Loucy (cell line): ENCODE data around the gene NHEJ1.

Source experiments
- H2AFZ ChIP-seq: fragments of 200-600 bp; sonication (generic); 2 replicates; pipeline ENCODE4 v1.6.0; 2016; ENCODE audit warnings: antibody characterized with exemption, mild to moderate bottlenecking, low read length, moderate library complexity
- H3F3A ChIP-seq: fragments of 200-600 bp; 2 replicates; pipeline ENCODE4 v1.6.0; 2016; ENCODE audit warnings: antibody characterized with exemption, low read depth, mild to moderate bottlenecking
- H3K27me3 ChIP-seq: fragments of 200-600 bp; sonication (generic); 2 replicates; pipeline ENCODE4 v1.6.1; 2014; ENCODE audit warnings: low read length, mild to moderate bottlenecking; ENCODE audit not compliant: insufficient read depth, poor library complexity, severe bottlenecking
- H3K36me3 ChIP-seq: fragments of 200-600 bp; sonication (generic); 2 replicates; pipeline ENCODE4 v1.6.1; 2016; ENCODE audit warnings: low read length; ENCODE audit not compliant: insufficient read depth
- H3K4me1 ChIP-seq: fragments of 200-600 bp; sonication (generic); 2 replicates; pipeline ENCODE4 v1.5.1; 2014; ENCODE audit warnings: low read length, mild to moderate bottlenecking; ENCODE audit not compliant: insufficient read depth, poor library complexity, severe bottlenecking
- H3K4me2 ChIP-seq: fragments of 200-600 bp; sonication (generic); 2 replicates; pipeline ENCODE4 v1.6.0; 2014; ENCODE audit warnings: antibody characterized with exemption, low read length, low read depth, mild to moderate bottlenecking; ENCODE audit not compliant: poor library complexity, severe bottlenecking
- H3K4me3 ChIP-seq: fragments of 200-600 bp; sonication (generic); 2 replicates; pipeline ENCODE4 v1.5.1; 2014; ENCODE audit warnings: low read length, mild to moderate bottlenecking, mixed read lengths; ENCODE audit not compliant: poor library complexity, severe bottlenecking
- H3K79me2 ChIP-seq: fragments of 200-600 bp; sonication (generic); 2 replicates; pipeline ENCODE4 v1.6.1; 2014; ENCODE audit warnings: low read length; ENCODE audit not compliant: insufficient read depth
- H3K9ac ChIP-seq: fragments of 200-600 bp; sonication (generic); 2 replicates; pipeline ENCODE4 v1.6.0; 2014; ENCODE audit warnings: mild to moderate bottlenecking, low read depth, low read length, moderate library complexity; ENCODE audit not compliant: poor library complexity, severe bottlenecking
- H3K9me2 ChIP-seq: fragments of 200-600 bp; sonication (generic); replicated peaks from 2 replicates; pipeline ENCODE4 v1.6.1; 2016; ENCODE audit warnings: low read depth, low read length, mixed read lengths
- H3K9me3 ChIP-seq: fragments of 200-600 bp; sonication (generic); 2 replicates; pipeline ENCODE4 v1.6.1; 2014; ENCODE audit warnings: mild to moderate bottlenecking, antibody characterized with exemption, low read length, low read depth; ENCODE audit not compliant: insufficient read depth
- H4K20me1 ChIP-seq: fragments of 200-600 bp; sonication (generic); 2 replicates; pipeline ENCODE4 v1.6.0; 2014; ENCODE audit warnings: antibody characterized with exemption, low read length, mild to moderate bottlenecking; ENCODE audit not compliant: insufficient read depth, poor library complexity, severe bottlenecking
- CTCF ChIP-seq: fragments of 200-600 bp; sonication (generic); conservative IDR thresholded peaks from 2 replicates; pipeline ENCODE4 v1.5.1; 2014; ENCODE audit warnings: mild to moderate bottlenecking, antibody characterized with exemption, low read length
- EZH2phosphoT487 ChIP-seq: fragments of 200-600 bp; IDR thresholded peaks from 2 replicates; pipeline ENCODE4 v1.6.1; 2018; ENCODE audit warnings: antibody characterized with exemption, mild to moderate bottlenecking, moderate library complexity, borderline replicate concordance

NHEJ1 gene

DNA sequence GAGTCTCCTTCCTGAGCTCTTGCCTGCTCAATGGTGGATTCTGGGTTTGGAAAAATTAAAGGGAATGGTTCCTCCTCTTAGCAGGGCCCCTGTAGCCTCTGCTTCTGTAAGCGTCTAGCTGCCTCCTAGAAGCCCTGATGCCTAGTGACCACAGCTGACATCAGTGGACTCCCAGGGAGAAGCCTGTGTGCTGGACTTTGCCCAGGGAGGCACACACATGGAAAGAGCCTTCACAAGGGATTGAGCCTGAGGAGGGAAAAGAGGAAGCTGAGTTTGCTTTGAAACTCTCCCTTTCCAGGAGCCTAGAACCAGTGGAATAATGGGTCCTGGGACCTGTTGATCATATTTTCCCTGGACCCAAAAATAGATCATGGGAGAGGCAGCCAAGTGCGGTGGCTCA lies 117.9 kb downstream of the NHEJ1 start:
- Histone ChIP-seq H3K9ac (no peak overlapping the region), H3K9me3 (no peaks in the 10 kb centered on the region), H3K4me1 (no peaks in the 10 kb centered on the region), H3K4me3 (no peak overlapping the region), H3K9me2 (no peaks in the 10 kb centered on the region), H3K4me2 (no peak overlapping the region), H4K20me1 (no peaks in the 10 kb centered on the region), H3K79me2 (no peaks in the 10 kb centered on the region), H3K36me3 (no peaks in the 10 kb centered on the region), H2AFZ (no peak overlapping the region), H3F3A (no peaks in the 10 kb centered on the region), H3K27me3 (no peaks in the 10 kb centered on the region)
- no peak for TF ChIP-seq CTCF

DNA sequence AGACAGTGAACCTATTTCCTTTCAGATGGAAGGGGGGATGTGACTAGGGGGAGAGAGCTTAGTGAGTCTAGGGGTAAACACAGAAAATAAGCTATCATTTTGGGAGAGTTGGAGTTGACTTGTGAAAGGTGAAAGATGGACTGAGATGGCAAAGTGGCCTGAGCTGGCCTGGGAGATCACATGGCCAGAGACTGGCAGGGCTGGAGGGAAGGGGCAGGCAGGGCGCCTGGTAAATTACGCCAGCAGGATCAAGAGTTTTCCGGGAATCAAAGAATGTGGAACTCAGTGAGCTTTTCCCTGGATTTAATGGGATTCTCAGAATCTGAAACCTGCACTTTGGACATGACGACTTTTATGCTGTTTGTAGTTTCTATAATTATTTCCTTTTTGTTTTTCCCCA lies 118.5 kb downstream of the NHEJ1 start:
- TF ChIP-seq CTCF (no peak), EZH2phosphoT487 (no peak)
- no peak overlapping the region for H3K9ac ChIP-seq
- H3K79me2 ChIP-seq, result no peaks in the 10 kb centered on the region
- H3K27me3 ChIP-seq, result no peaks in the 10 kb centered on the region
- H3F3A ChIP-seq, result no peaks in the 10 kb centered on the region
- H3K36me3 ChIP-seq, result no peaks in the 10 kb centered on the region
- H3K4me1 ChIP-seq, result no peaks in the 10 kb centered on the region
- no peak overlapping the region for H3K4me3 ChIP-seq
- H3K4me2 ChIP-seq, result no peak overlapping the region
- no peak overlapping the region for H2AFZ ChIP-seq
- H3K9me2 ChIP-seq, result no peaks in the 10 kb centered on the region
- H3K9me3 ChIP-seq, result no peaks in the 10 kb centered on the region
- H4K20me1 ChIP-seq, result no peaks in the 10 kb centered on the region

- H3K9me2 ChIP-seq, result no peaks in the 10 kb centered on the region
- TF ChIP-seq EZH2phosphoT487 (no peak), CTCF (no peak)
- H3K4me1 ChIP-seq, result no peaks in the 10 kb centered on the region
- H2AFZ ChIP-seq, result no peak within 1 kb of the TSS
- H3K36me3 ChIP-seq, result no peaks in the 10 kb centered on the region
- no peaks in the 10 kb centered on the region for H4K20me1 ChIP-seq
- no peaks in the 10 kb centered on the region for H3K79me2 ChIP-seq
- H3K9me3 ChIP-seq, result no peaks in the 10 kb centered on the region
- H3K27me3 ChIP-seq, result no peaks in the 10 kb centered on the region
- H3K4me3 ChIP-seq, result no peak within 1 kb of the TSS
- no peaks in the 10 kb centered on the region for H3F3A ChIP-seq
- H3K4me2 ChIP-seq, result no peak within 1 kb of the TSS
- H3K9ac ChIP-seq, result no peak within 1 kb of the TSS
Measured at GRCh38 chr2:219041252-219041651, 119.4 kb downstream of the NHEJ1 start, which contains the start of gene CFAP65. TSS of gene CFAP65 (minus strand) at chr2:219041516. CDS start at chr2:219039048, 2,468 bp downstream.
